HTR-8/SVneo (cell line): ENCODE measurements around the gene AMZ2.

Source experiments
- DNase-seq: peaks from one replicate; pipeline ENCODE4 v3.0.0; 2011; ENCODE audit warnings: low spot score, mixed read lengths; ENCODE audit not compliant: insufficient read length
- FAIRE-seq: peaks from 2 replicates; lab custom pipeline; 2011; peaks lifted over from hg19 to GRCh38; lab: Jason Lieb, UNC

AMZ2 gene

DNA sequence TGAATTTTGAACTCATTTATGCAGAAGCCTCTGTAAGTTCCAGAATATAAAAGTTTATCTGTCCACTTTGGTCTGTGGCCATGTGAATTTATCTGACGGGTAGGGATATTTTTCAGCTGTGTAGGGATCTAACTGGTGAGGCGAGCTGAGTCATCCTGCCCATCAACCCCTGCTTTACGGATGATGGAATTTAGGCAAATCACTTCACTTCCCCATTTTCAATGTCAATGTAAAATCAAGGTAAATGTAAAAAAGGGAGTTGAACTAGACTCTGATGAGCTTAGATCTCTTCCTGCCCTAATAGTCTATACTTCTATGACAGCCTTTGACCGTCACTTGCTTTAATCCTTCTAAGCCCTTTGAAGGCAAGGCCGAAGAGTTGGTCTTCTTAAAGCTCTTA is 40.5 kb downstream of the AMZ2 start:
- FAIRE-seq (no peak), DNase-seq (no peak)

DNA sequence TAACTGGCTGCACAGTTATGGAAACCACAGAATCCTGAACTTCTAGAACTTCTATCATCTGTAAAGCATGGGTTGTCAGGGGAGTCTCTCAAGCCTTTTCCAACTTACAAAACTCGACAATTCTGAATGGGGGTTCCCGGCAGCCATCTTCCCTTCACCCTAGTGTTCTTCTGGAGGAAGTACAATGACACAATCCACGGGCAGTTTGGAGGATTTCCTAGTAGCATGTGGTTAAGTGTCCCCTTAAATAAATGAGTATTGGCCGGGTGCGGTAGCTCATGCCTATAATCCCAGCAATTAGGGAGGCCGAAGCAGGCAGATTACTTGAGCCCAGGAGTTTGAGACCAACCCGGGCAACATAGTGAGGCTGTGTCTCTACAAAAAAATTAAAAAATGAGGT is 41.0 kb downstream of the AMZ2 start:
- no peak for FAIRE-seq
- DNase-seq, result no peak

- FAIRE-seq, result no peak
These were observed 41.6 kb downstream of the AMZ2 start for GRCh38 chr17:68289473-68289872.

GRCh38 chr17:68289936-68290267 is 42.1 kb downstream of the AMZ2 start:
- no peak for DNase-seq
- FAIRE-seq, result no peak

More at GRCh38 chr17:68289473-68289872, 41.6 kb downstream of the AMZ2 start:
- no peak for DNase-seq

DNA sequence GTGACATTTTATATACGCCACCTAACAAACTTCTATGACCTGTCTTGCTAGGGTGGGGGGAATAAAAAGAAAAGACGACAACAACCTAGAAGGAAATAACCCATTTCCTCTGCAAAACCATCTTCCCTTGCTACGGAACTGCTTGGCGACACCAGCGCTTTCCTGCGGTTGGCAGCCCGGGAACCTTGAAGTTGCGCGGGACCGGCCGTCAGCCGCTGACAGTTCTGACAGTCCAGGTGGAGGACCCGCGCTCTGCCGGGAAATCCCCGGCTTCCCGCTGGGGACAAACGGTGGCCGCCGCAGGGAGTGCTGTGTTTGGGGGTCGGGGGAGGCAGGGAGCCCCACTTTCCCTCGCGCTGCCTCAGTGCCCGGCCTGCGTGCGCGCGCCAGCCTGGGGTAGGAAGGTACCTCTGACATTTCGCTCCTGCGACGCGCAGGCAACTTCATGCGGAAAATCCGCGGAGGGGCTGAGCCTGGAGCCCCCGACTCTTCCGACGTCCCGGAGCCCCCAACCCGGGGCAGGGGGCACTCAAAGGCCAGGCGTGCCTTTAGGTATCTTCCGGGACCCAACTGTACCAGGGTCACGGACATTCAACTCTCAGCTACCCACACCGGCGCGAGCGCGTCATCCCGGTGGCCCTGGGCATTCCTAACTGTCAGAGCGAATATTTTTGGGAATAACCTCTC is 42.6 kb downstream of the AMZ2 start:
- no peak for DNase-seq
- no peak for FAIRE-seq

DNA sequence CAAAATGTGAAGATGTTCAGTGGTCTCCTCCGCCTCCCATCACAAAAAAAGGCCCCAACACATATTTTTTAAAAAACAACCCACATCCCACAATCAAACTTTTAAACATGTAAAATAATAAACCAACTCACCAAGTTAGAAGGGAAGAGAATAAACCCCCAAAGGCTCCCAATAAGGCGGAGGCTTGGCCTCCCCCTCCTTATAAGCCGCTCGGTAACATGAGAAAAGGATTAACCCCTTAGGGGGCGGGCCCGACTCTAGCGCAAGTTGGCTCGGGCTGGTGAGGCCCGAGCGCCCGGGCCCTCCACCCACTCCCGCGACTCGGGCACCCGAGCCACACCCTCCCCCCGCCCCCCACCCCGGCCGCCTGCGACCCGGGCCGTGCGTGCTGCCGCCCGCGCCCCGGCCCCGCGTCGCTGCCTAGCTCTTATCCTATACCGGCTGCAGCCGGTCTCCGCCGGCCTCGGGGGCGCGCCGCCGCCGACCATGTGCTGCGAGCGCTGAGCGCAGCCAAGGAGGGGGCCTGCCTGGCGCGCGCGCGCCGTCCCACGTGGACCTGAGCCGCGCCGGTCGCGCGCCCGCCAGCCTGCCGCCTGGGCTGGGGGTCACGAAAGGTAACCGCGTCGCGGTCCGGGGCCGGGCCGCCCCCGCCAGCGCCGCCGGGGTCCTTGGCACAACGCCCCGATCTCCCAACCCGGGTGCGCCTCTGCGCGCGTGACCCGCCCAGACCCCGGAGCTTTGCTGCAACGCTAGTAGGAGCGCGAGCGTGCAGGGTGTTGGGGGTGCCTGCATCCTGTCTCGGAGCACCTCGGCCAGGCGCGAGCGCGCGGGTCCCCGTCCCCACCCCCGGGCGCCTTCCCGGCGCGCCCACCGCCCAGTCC is 43.4 kb downstream of the AMZ2 start, which contains the start of the genes ARSG and SLC16A6:
TSS of gene ARSG (plus strand) at position 541 of the 881 bp plus-strand sequence. CDS start 15,999 bp downstream, outside the sequence.
TSS of gene SLC16A6 (minus strand) at position 173 of the 881 bp plus-strand sequence. CDS start 12,807 bp downstream, outside the sequence.
- FAIRE-seq (peak; percentile 63), DNase-seq (peak; percentile 74)

DNA sequence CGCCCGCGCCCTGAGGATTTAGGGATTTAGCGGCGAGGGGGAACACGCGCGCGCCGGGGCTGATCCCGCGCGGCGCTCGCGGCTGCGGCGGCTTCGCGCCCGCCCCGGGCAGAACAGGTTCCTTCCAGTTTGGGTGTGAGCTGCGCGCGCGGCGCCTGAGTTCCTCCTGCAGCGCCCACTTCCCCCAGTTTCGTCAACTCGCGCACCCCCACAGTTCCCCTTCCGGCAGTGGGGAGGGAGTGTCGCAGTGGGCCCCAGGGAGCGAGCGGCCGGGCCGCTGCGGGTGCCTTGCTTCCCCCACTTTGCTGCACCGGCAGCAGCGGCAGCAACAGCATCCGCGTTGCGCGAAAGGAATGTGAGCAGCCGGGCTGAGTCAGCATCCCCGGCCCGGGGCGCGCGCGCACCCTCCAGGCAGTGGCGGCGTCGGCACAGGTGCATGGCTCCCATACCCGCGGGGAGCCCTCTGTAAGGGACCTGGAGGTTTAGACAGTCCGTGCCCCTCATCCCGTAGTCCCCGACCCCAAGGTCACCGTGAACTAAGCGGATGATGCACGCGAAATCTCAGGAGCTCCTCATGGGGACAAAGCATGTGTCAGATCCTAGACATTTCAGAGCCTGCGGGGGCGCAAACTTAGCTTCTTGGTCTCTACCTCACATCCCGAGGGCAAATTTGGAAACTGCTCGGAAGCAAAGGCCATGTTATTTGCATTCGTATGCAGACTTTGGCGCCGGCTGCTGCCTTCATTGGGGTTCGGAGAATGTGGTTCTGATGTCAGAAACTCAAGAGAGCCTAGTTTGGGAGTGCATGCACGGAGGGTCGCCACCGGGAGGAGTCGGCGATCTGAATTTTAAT is 44.2 kb downstream of the AMZ2 start:
- DNase-seq (peak; percentile 88), FAIRE-seq (peak; percentile 76)

- no peak for DNase-seq
These were observed 44.8 kb downstream of the AMZ2 start for GRCh38 chr17:68292689-68293040.

DNA sequence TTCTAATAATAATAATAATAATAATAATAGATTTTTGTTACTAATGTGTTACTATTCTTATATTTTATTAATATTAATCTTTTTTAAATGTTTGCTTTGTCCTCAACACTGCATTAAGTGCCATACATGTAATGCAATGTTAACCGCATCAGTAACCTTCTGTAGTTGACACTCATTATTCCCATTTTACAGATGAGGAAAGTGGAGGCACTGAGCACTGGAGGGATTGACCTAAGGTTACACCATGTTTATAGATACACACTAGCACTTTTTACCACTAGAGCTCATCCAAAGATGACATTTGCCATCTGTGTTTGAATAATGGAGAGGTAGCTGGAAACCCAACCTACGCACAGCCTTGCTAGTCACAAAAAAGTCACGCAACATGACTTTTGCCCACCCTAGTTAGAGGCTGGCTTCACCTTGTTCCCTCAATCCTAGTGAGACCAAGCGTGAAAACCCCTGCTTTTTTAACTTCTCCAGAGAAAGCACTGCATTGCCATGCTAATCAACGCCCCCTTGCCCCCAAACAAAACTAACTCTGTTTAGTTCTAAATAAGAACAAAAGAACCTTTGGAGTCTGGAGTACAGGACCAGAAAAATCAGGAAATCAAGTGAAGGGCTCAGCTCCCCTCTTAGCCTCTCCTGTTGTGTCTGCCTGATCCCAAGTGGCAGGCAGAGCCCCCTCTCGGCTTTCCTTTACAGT is 45.8 kb downstream of the AMZ2 start:
- FAIRE-seq, result no peak

More at GRCh38 chr17:68292689-68293040, 44.8 kb downstream of the AMZ2 start:
- FAIRE-seq, result no peak

GRCh38 chr17:68294196-68294555 is 46.3 kb downstream of the AMZ2 start:
- no peak for FAIRE-seq
- DNase-seq, result no peak

More for the DNA sequence above, 45.8 kb downstream of the AMZ2 start:
- no peak for DNase-seq

GRCh38 chr17:68294617-68295016 is 46.8 kb downstream of the AMZ2 start:
- FAIRE-seq, result no peak
- no peak for DNase-seq

DNA sequence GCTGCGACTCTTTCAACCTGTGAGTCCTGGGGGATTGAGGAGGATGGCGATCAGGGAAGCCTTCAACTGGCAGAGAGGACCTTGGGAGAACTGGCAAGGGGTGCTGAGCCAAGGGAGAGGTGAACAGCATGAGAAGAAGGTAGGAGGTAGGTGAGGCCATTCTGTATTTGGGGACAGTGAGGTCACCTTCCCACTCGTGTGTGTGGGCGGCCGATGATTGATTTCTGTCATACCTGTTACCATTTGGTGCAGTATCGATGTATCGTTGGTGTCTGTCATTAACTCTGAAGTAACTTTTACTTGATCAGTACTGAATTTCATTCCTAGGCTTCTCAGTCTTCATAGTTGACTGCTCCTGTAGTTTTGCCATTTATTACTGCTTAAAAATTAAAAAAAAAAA is 47.2 kb downstream of the AMZ2 start:
- DNase-seq, result no peak
- no peak for FAIRE-seq

GRCh38 chr17:68296217-68297191 is 48.7 kb downstream of the AMZ2 start:
- DNase-seq, result no peak

GRCh38 chr17:68297195-68297594 is 49.4 kb downstream of the AMZ2 start:
- FAIRE-seq (no peak), DNase-seq (no peak)

More at GRCh38 chr17:68296217-68297191, 48.7 kb downstream of the AMZ2 start:
- FAIRE-seq, result peak; percentile 72

DNA sequence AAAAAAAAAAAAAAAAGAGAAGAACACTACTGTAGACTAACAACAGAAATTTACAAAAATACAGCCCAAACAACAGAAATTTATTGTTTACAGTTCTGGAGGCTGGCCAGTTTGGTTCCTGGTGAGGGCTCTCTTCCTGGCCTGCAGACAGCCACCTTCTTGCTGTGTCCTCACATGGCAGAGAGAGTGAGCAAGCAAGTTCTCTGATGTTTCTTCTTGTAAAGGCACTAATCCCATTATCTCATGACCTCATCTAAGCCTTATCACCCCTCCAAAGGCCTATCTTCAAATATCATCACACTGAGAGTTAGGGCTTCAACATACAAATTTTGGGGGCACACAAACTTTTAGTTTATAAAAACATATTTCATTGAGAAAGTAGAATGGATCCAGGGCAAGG is 50.8 kb downstream of the AMZ2 start:
- DNase-seq (no peak), FAIRE-seq (no peak)

DNA sequence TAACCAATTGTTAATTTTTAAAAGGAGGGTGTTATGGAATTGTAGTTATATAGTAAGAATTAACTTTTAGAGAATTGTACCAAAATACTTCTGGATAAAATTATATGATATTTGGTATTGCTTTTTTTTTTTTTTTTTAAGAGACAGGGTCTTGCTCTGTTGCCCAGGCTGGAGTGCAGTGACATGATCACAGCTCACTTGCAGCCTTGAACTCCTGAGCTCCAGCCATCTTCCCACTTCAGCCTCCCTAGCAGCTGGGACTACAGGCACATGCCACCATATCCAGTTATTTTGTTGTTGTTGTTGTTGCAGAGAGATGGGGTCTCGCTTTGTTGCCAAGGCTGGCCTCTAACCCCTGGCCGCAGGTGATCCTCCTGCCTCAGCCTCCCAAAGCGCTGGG is 52.0 kb downstream of the AMZ2 start:
- DNase-seq (no peak), FAIRE-seq (no peak)

DNA sequence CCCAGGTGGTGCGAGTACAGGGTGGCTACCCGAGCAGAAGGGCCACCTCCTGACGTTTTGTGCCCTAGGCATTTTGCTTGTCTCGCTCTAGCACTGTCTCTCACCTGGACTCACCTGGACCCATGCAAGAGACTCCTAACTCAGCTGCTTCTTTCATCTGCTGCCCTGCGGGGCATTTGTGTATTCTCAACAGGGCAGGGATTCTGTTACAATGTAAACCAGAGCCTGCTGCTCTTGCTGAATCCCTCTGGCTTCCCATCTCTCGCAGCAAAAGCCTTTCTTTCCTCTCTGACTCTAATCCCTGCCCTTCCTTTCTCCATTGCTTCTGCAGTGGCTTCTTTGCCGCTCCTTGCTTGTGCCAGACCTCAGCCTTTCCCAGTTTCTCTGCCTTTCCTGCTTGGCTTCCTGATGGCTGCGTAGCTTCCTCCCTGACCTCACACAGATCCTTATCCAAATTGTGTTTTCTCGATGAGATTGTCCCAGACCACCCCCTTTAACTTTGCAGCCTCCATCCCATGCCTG is 53.7 kb downstream of the AMZ2 start:
- no peak for DNase-seq
- no peak for FAIRE-seq

- no peak for DNase-seq
- FAIRE-seq, result no peak
These were observed 54.3 kb downstream of the AMZ2 start for GRCh38 chr17:68302066-68302564.
